Mesenchymal stem cell (in vitro differentiated cells and primary cell): Measurements from ENCODE around the gene MAP7D3.
A peak's percentile ranks its signal among the peaks of the same experiment; 100 is the strongest.

ENCODE experiments used
- DNase-seq: peaks from one replicate; pipeline ENCODE4 v3.0.0-alpha.2; 2013
- H2AFZ ChIP-seq: one replicate; pipeline ENCODE4 v1.6.1; 2013; ENCODE audit warnings: low read depth, mild to moderate bottlenecking, control low read depth, inconsistent platforms, low read length, moderate library complexity
- H2AK5ac ChIP-seq: 2 replicates; pipeline ENCODE4 v1.6.1; 2013; ENCODE audit warnings: low read length, moderate library complexity, mild to moderate bottlenecking, inconsistent platforms; ENCODE audit not compliant: severe bottlenecking
- H2BK120ac ChIP-seq: one replicate; pipeline ENCODE4 v1.6.1; 2013; ENCODE audit warnings: low read depth, mild to moderate bottlenecking, inconsistent platforms, low read length, moderate library complexity
- H2BK12ac ChIP-seq, 2 experiments: one replicate each; pipeline ENCODE4 v1.6.1; 2013; ENCODE audit warnings: inconsistent platforms in 2 of 2, low read length in 2 of 2, mild to moderate bottlenecking in 2 of 2, moderate library complexity in 2 of 2, control low read depth in 1 of 2
- H2BK15ac ChIP-seq: one replicate; pipeline ENCODE4 v1.6.1; 2013; ENCODE audit warnings: mild to moderate bottlenecking, low read depth, inconsistent platforms; ENCODE audit not compliant: poor library complexity, severe bottlenecking
- H2BK5ac ChIP-seq: 2 replicates; pipeline ENCODE4 v1.6.1; 2013; ENCODE audit warnings: low read depth, mild to moderate bottlenecking, low read length, control low read depth, inconsistent platforms; ENCODE audit not compliant: poor library complexity, severe bottlenecking
- H3K14ac ChIP-seq, 2 experiments: one replicate each; pipeline ENCODE4 v1.6.1; 2013; ENCODE audit warnings: inconsistent platforms in 2 of 2, low read length in 2 of 2, control low read depth in 1 of 2, mild to moderate bottlenecking in 1 of 2, moderate library complexity in 1 of 2
- H3K18ac ChIP-seq, 2 experiments: one replicate each; pipeline ENCODE4 v1.6.1; 2013; ENCODE audit warnings: inconsistent platforms in 2 of 2, low read length in 2 of 2, control low read depth in 1 of 2, low read depth in 1 of 2, mild to moderate bottlenecking in 1 of 2
- H3K23ac ChIP-seq, 2 experiments: one replicate each; pipeline ENCODE4 v1.6.1; 2013; ENCODE audit warnings: inconsistent platforms in 2 of 2, low read length in 2 of 2, mild to moderate bottlenecking in 2 of 2, moderate library complexity in 2 of 2, control low read depth in 1 of 2
- H3K27ac ChIP-seq: 2 replicates; pipeline ENCODE4 v1.5.1; 2013; ENCODE audit warnings: mild to moderate bottlenecking, moderate library complexity, low read length, control low read depth, inconsistent platforms; ENCODE audit not compliant: poor library complexity, severe bottlenecking
- H3K27me3 ChIP-seq, 2 experiments: 2 replicates each; pipeline versions ENCODE4 v1.6.1 to v1.7.0; 2013; ENCODE audit warnings: low read length in 2 of 2, mild to moderate bottlenecking in 2 of 2, moderate library complexity in 2 of 2, control low read depth in 1 of 2, inconsistent platforms in 1 of 2; ENCODE audit not compliant: control insufficient read depth in 1 of 2, insufficient read depth in 1 of 2
- H3K36me3 ChIP-seq, 2 experiments: 2 replicates each; pipeline versions ENCODE4 v1.6.1 to v1.7.0; 2013; ENCODE audit warnings: low read length in 2 of 2, control low read depth in 1 of 2, inconsistent platforms in 1 of 2, low read depth in 1 of 2, mild to moderate bottlenecking in 1 of 2; ENCODE audit not compliant: insufficient read depth in 2 of 2, control insufficient read depth in 1 of 2
- H3K4ac ChIP-seq, 2 experiments: one replicate each; pipeline ENCODE4 v1.6.1; 2013; ENCODE audit warnings: inconsistent platforms in 2 of 2, low read length in 2 of 2, mild to moderate bottlenecking in 2 of 2, moderate library complexity in 2 of 2, control low read depth in 1 of 2, low read depth in 1 of 2
- H3K4me1 ChIP-seq: 2 replicates; pipeline ENCODE4 v1.6.1; 2013; ENCODE audit warnings: low read depth, low read length, control low read depth; ENCODE audit not compliant: control insufficient read depth, insufficient read depth
- H3K4me2 ChIP-seq: 2 replicates; pipeline ENCODE4 v1.6.1; 2013; ENCODE audit warnings: low read length, mild to moderate bottlenecking, inconsistent platforms; ENCODE audit not compliant: poor library complexity, severe bottlenecking
- H3K4me3 ChIP-seq, 2 experiments: 2 replicates each; pipeline versions ENCODE4 v1.5.1 to v1.7.0; 2013; ENCODE audit warnings: low read length in 2 of 2, mild to moderate bottlenecking in 2 of 2, control low read depth in 1 of 2, low read depth in 1 of 2; ENCODE audit not compliant: insufficient read depth in 1 of 2
- H3K79me1 ChIP-seq: replicated peaks from 2 replicates; pipeline ENCODE4 v1.6.1; 2013; ENCODE audit warnings: mild to moderate bottlenecking, control low read depth, low read length, inconsistent platforms; ENCODE audit not compliant: poor library complexity, severe bottlenecking
- H3K9ac ChIP-seq: 2 replicates; pipeline ENCODE4 v1.7.0; 2013; ENCODE audit warnings: mild to moderate bottlenecking, low read length, moderate library complexity
- H3K9me3 ChIP-seq: 2 replicates; pipeline ENCODE4 v1.7.0; 2013; ENCODE audit warnings: mild to moderate bottlenecking, low read length; ENCODE audit not compliant: control insufficient read depth
- H4K8ac ChIP-seq: one replicate; pipeline ENCODE4 v1.6.1; 2013; ENCODE audit warnings: inconsistent platforms, mild to moderate bottlenecking, low read length, moderate library complexity
- H4K91ac ChIP-seq: one replicate; pipeline ENCODE4 v1.6.1; 2013; ENCODE audit warnings: mild to moderate bottlenecking, low read length, inconsistent platforms
- WGBS: methylation state at CpG from one replicate; pipeline ENCODE4 v1.1.7; 2013; ENCODE audit warnings: mixed read lengths; 5-methylcytosine and 5-hydroxymethylcytosine counted together

MAP7D3 gene

GRCh38 chrX:136193771-136194170 lies 57.4 kb downstream of the MAP7D3 start:
- no peak for DNase-seq
- H2BK5ac ChIP-seq, result no peak overlapping the region
- H3K9me3 ChIP-seq, result no peaks in the 10 kb centered on the region
- H2AFZ ChIP-seq, result no peak overlapping the region
- H2BK120ac ChIP-seq, result no peak overlapping the region
- no peak overlapping the region for H3K4me2 ChIP-seq
- H3K4me3 ChIP-seq, result no peak overlapping the region
- H3K14ac ChIP-seq, result no peak overlapping the region
- H3K18ac ChIP-seq, result peak overlapping the region in 1 of 2 experiments; percentile 75
- H3K9ac ChIP-seq, result no peak overlapping the region
- no peak overlapping the region for H2AK5ac ChIP-seq
- 75% methylated on average over 4 of the region's 4 CpGs for WGBS
- H4K8ac ChIP-seq, result no peak overlapping the region
- H3K4me1 ChIP-seq, result peaks cover 9% of the 10 kb centered on the region
- H3K27ac ChIP-seq, result peak overlapping the region; percentile 17
- H2BK12ac ChIP-seq, result no peak overlapping the region
- H3K36me3 ChIP-seq, result peaks cover 0 to 3% of the 10 kb centered on the region in 2 experiments
- H3K4ac ChIP-seq, result no peak overlapping the region
- H2BK15ac ChIP-seq, result no peak overlapping the region
- no peak overlapping the region for H3K23ac ChIP-seq
- H4K91ac ChIP-seq, result no peak overlapping the region
- H3K27me3 ChIP-seq, result peaks cover 0 to 26% of the 10 kb centered on the region in 2 experiments
- peaks cover 6% of the 10 kb centered on the region for H3K79me1 ChIP-seq

GRCh38 chrX:136192839-136193414 lies 58.3 kb downstream of the MAP7D3 start:
- Histone ChIP-seq H3K27ac (no peak overlapping the region), H3K9ac (peak overlapping the region; percentile 37), H2BK120ac (no peak overlapping the region), H3K9me3 (no peaks in the 10 kb centered on the region), H2AK5ac (peak overlapping the region; percentile 54), H3K4me1 (peaks cover 9% of the 10 kb centered on the region), H4K8ac (no peak overlapping the region), H4K91ac (no peak overlapping the region), H3K4me2 (no peak overlapping the region), H3K79me1 (peaks cover 6% of the 10 kb centered on the region), H3K4ac (no peak overlapping the region), H3K36me3 (peaks cover 0 to 3% of the 10 kb centered on the region in 2 experiments), H2BK15ac (no peak overlapping the region), H3K18ac (no peak overlapping the region), H3K14ac (no peak overlapping the region), H3K4me3 (no peak overlapping the region), H2BK12ac (no peak overlapping the region), H3K27me3 (peaks cover 0 to 26% of the 10 kb centered on the region in 2 experiments), H2BK5ac (no peak overlapping the region), H2AFZ (no peak overlapping the region), H3K23ac (no peak overlapping the region)
- 71% methylated on average over 1 of the region's 3 CpGs for WGBS
- DNase-seq, result no peak

GRCh38 chrX:136192135-136192534 lies 59.1 kb downstream of the MAP7D3 start:
- DNase-seq, result no peak
- Histone ChIP-seq H3K27ac (no peak overlapping the region), H3K4ac (no peak overlapping the region), H3K9ac (peak overlapping the region; percentile 37), H3K4me2 (no peak overlapping the region), H2BK12ac (no peak overlapping the region), H3K4me1 (peaks cover 8% of the 10 kb centered on the region), H3K14ac (no peak overlapping the region), H3K27me3 (peaks cover 0 to 26% of the 10 kb centered on the region in 2 experiments), H3K36me3 (peaks cover 0 to 3% of the 10 kb centered on the region in 2 experiments), H2BK5ac (no peak overlapping the region), H2BK120ac (no peak overlapping the region), H3K4me3 (no peak overlapping the region), H3K9me3 (no peaks in the 10 kb centered on the region), H2AFZ (no peak overlapping the region), H3K18ac (no peak overlapping the region), H2BK15ac (no peak overlapping the region), H4K91ac (no peak overlapping the region), H3K23ac (no peak overlapping the region), H4K8ac (no peak overlapping the region), H3K79me1 (peaks cover 4% of the 10 kb centered on the region), H2AK5ac (no peak overlapping the region)
- WGBS, result 100% methylated on average over 1 of the region's 2 CpGs

- H3K23ac ChIP-seq, result no peak overlapping the region
- H2BK5ac ChIP-seq, result no peak overlapping the region
- no peak overlapping the region for H3K18ac ChIP-seq
- no peak overlapping the region for H3K9ac ChIP-seq
- DNase-seq, result no peak
- no peak overlapping the region for H3K27ac ChIP-seq
- H2BK120ac ChIP-seq, result no peak overlapping the region
- H3K4ac ChIP-seq, result no peak overlapping the region
- H3K4me2 ChIP-seq, result no peak overlapping the region
- no peaks in the 10 kb centered on the region for H3K9me3 ChIP-seq
- H2AFZ ChIP-seq, result no peak overlapping the region
- peaks cover 4% of the 10 kb centered on the region for H3K79me1 ChIP-seq
- H3K4me1 ChIP-seq, result peaks cover 8% of the 10 kb centered on the region
- H4K91ac ChIP-seq, result no peak overlapping the region
- no peak overlapping the region for H3K4me3 ChIP-seq
- no peak overlapping the region for H2BK15ac ChIP-seq
- no peak overlapping the region for H2BK12ac ChIP-seq
- peaks cover 0 to 21% of the 10 kb centered on the region in 2 experiments for H3K27me3 ChIP-seq
- no peak overlapping the region for H3K14ac ChIP-seq
- H4K8ac ChIP-seq, result no peak overlapping the region
- 100% methylated on average over 5 of the region's 6 CpGs for WGBS
- peaks cover 0 to 3% of the 10 kb centered on the region in 2 experiments for H3K36me3 ChIP-seq
- no peak overlapping the region for H2AK5ac ChIP-seq
These were observed 60.0 kb downstream of the MAP7D3 start for GRCh38 chrX:136191171-136191570.
